RWPE1 (cell line): ENCODE measurements around the gene HMX3.

Experiments
- CTCF ChIA-PET: fragments of 350-600 bp; sonication (Branson Sonifier 250); formaldehyde crosslinking; extraction: SDS; loops from one replicate; lab custom pipeline; 2021; lab: Yijun Ruan, JAX
- POLR2A ChIA-PET: fragments of 400-600 bp; formaldehyde crosslinking; extraction: SDS; loops from one replicate; lab custom pipeline; 2020; ENCODE audit warnings: antibody characterized with exemption; ENCODE audit not compliant: low non-redundant PET; lab: Yijun Ruan, JAX
- DNase-seq: peaks from one replicate; pipeline ENCODE4 v3.0.0; 2012; ENCODE audit warnings: low spot score
- H3K27ac ChIP-seq: fragments of 450-650 bp; 2 replicates; pipeline ENCODE4 v1.5.1; 2017
- CTCF ChIP-seq: fragments of 450-650 bp; conservative IDR thresholded peaks from 2 replicates; pipeline ENCODE4 v1.5.1; 2017; ENCODE audit warnings: low read depth, mild to moderate bottlenecking

HMX3 gene

GRCh38 chr10:123145542-123146012, 9.8 kb downstream of the HMX3 start:
- CTCF ChIA-PET: interaction anchor here (0.6 to 1.8 kb wide), 9 partner anchors 8 to 413 kb away, joined by 3 to 11 read pairs (median 5); partner anchors contain the start of gene BUB3
- no peak overlapping the region for H3K27ac ChIP-seq
- POLR2A ChIA-PET: no interaction called here
- no peak for DNase-seq
- TF ChIP-seq CTCF: no peak

- DNase-seq: no peak
- POLR2A ChIA-PET: no interaction called here
- no peak for TF ChIP-seq CTCF
- no peak overlapping the region for H3K27ac ChIP-seq
- CTCF ChIA-PET: interaction anchor here (0.7 to 1.8 kb wide), 4 partner anchors 13 to 412 kb away, joined by 3 to 11 read pairs (median 6); no protein-coding TSS in a partner anchor
Observed at GRCh38 chr10:123146013-123146893, 10.5 kb downstream of the HMX3 start.

- POLR2A ChIA-PET: no interaction called here
- H3K27ac ChIP-seq: no peak overlapping the region
- CTCF ChIA-PET: interaction anchor here (0.7 kb wide), 1 partner anchor 41 kb away, joined by 3 read pairs; no protein-coding TSS in a partner anchor
- DNase-seq: no peak
- no peak for TF ChIP-seq CTCF
Observed at GRCh38 chr10:123146894-123147634, 11.3 kb downstream of the HMX3 start.

DNA sequence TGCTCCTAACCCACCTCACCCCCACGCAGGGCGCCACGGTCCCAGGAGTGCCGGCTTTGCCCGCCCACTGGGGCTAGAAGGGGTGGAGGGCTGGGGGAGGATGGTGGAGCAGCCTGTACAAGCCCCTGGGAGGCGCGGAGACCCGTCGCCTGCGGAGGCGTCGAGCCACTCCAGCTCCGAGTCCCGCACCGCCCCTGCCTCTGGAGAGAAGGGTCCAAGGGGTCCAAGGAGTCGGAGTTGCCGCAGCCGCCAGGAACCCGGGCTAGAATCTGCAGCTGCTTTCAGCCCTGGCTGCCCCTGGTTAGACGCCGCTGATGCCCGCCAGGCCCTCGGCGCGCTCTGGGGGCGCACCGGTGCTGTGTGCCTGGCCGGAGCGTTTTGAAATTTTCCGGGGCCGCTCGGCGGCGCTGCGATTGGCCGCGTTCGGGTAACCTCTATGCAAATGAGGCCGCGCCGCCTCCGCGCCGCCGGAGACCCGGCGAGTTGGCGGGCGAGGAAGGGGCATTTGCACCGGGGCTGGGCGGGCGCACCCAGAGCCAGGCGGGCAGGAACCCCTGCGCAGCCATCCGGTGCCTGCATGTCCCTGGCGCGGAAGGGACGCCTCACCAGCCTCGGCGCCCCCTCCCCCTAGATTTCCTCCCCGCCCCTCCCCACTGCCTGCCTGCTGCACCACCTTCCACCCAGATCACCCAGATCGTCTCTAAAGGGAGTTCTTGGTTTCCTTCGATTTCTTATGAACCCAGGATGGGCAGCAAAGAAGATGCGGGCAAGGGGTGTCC, 12.1 kb downstream of the HMX3 start, which contains the start of gene HMX2:
TSS of gene HMX2 (plus strand) at position 502 of the 779 bp plus-strand sequence. CDS start at position 745, 243 bp downstream.
- no peak for TF ChIP-seq CTCF
- no peak for DNase-seq
- no peak within 1 kb of the TSS for H3K27ac ChIP-seq
- ChIA-PET CTCF (interaction anchor here (0.7 kb wide), 1 partner anchor 41 kb away, joined by 3 read pairs; no protein-coding TSS in a partner anchor), POLR2A (no interaction called here)

DNA sequence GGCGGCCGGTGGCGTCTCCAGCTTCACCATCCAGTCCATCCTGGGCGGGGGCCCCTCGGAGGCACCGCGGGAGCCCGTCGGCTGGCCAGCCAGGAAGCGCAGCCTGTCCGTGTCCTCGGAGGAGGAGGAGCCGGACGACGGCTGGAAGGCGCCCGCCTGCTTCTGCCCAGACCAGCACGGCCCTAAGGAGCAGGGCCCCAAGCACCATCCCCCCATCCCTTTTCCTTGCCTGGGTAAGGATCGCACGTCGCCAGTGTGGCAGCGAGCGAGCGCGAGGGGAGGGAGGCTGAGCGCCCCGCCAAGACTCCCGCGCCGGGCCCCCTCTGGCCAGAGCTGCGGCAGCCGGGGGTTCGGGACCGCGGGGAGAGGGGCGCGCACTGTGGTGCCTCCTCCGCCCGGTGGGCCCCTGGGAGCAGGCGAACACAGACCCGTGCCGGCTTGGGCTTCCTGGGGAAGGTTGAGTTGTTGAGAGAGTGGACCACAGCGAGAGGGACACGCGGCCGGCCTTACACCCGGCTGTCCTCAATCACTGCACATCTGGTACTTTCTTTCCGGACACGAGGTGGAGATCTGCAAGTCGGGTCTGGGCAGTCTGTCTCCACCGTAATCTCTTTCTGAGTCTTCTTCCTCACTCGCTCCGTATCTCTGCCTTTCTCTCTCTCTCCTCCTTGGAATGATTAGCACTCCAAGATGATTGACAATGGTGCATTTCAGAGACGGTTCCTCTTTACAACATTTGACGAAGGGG, 12.8 kb downstream of the HMX3 start:
- DNase-seq: no peak
- no peak for TF ChIP-seq CTCF
- no peak overlapping the region for H3K27ac ChIP-seq
- POLR2A ChIA-PET: no interaction called here
- CTCF ChIA-PET: interaction anchor here (2.9 kb wide), 1 partner anchor 15 kb away, joined by 13 read pairs; no protein-coding TSS in a partner anchor
